ENCODE measurements around the gene TECTA. TPM values are rescaled to one million over a fixed set of nuclear protein-coding genes. Genes with fewer than 3 reads are reported as not detected.
"Not testable (repeated sequence)": the region's sequence is repeated elsewhere in the genome, so short reads cannot be mapped to it uniquely, and the experiment has no call there.

Gene TECTA
- total and polyA plus RNA-seq, 2 of the 8 experiments (the other 6 are each of a cell fraction or from before 2014, with no cell fraction given) = 0.59 to 1.0 TPM

DNA sequence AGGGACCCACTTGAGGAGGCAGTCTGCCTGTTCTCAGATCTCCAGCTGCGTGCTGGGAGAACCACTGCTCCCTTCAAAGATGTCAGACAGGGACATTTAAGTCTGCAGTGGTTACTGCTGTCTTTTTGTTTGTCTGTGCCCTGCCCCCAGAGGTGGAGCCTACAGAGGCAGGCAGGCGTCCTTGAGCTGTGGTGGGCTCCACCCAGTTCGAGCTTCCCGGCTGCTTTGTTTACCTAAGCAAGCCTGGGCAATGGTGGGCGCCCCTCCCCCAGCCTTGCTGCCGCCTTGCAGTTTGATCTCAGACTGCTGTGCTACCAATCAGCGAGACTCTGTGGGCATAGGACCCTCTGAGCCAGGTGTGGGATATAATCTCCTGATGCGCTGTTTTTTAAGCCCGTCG is 76.6 kb downstream of the TECTA start:
- peaks cover 13 to 17% of the 10 kb centered on the region in 2 experiments; a peak in 1 of 4 replicates for H3K9me3 ChIP-seq (ENCODE audit: insufficient read depth in 2 of 2, low read depth in 1 of 2, low read length in 1 of 2)
- H3K4me1 ChIP-seq (replicated peaks in 1 of 4; ENCODE audit: control insufficient read depth in 3 of 4, insufficient read depth in 4 of 4, low read length in 3 of 4); H4K91ac ChIP-seq (replicated peaks; ENCODE audit: insufficient read length, low read length); H3K23me2 ChIP-seq (ENCODE audit: low read depth, low read length); H4K20me1 ChIP-seq (replicated peaks in 1 of 2; ENCODE audit: control insufficient read depth in 1 of 2, insufficient read depth in 2 of 2, low read length in 2 of 2); H2BK5ac ChIP-seq (ENCODE audit: low read depth, low read length); H3K79me2 ChIP-seq (ENCODE audit: control insufficient read depth in 1 of 2, insufficient read depth in 2 of 2, low read length in 2 of 2); H3K23ac ChIP-seq (ENCODE audit: insufficient read length); DNase-seq (ENCODE audit: low read depth in 1 of 2, low spot score in 2 of 2); H3K27ac ChIP-seq (ENCODE audit: low read depth, low read length); H3K9ac ChIP-seq (replicated peaks in 1 of 4; ENCODE audit: extremely low read depth in 1 of 4, low read depth in 3 of 4, low read length in 3 of 4); CTCF ChIA-PET (ENCODE audit: partially characterized antibody); H3K4ac ChIP-seq (replicated peaks; ENCODE audit: insufficient read length, low read depth, low read length); H3K27me3 ChIP-seq (replicated peaks in 1 of 4; ENCODE audit: control insufficient read depth in 3 of 4, extremely low read depth in 1 of 4, insufficient read depth in 3 of 4, low read length in 3 of 4); H3K4me3 ChIP-seq (ENCODE audit: extremely low read depth in 1 of 4, insufficient read depth in 2 of 4, low read depth in 3 of 4, low read length in 4 of 4); H4K8ac ChIP-seq (ENCODE audit: extremely low read depth, insufficient read depth, low read length); H3K79me1 ChIP-seq (ENCODE audit: low read depth, low read length); H2AFZ ChIP-seq (ENCODE audit: low read length); H2BK15ac ChIP-seq (ENCODE audit: low read length); H3K18ac ChIP-seq (ENCODE audit: extremely low read depth, low read length); H2BK12ac ChIP-seq (ENCODE audit: low read depth, low read length); H3K56ac ChIP-seq (replicated peaks; ENCODE audit: insufficient read length, low read depth, low read length); POLR2A ChIA-PET (ENCODE audit: partially characterized antibody); H2BK120ac ChIP-seq (replicated peaks; ENCODE audit: low read depth, low read length); H3K14ac ChIP-seq (ENCODE audit: insufficient read length); H4K5ac ChIP-seq (ENCODE audit: insufficient read length, low read depth, low read length); H3K4me2 ChIP-seq (ENCODE audit: insufficient read depth in 1 of 2, low read depth in 2 of 2, low read length in 2 of 2); FAIRE-seq; H2BK20ac ChIP-seq (ENCODE audit: low read length); H2AK5ac ChIP-seq (ENCODE audit: low read depth, low read length); H3K36me3 ChIP-seq (ENCODE audit: control insufficient read depth in 2 of 4, insufficient read depth in 4 of 4, low read length in 3 of 4): not testable (repeated sequence)
- 91% methylated on average over 10 of the region's 10 CpGs; no CpG with 5 or more reads in 1 of the 2 experiments for WGBS, 2 experiments (ENCODE audit: extremely low coverage in 1 of 2, insufficient coverage in 1 of 2, insufficient read length in 1 of 2, insufficient replicate concordance in 2 of 2, low coverage in 1 of 2, low lambda C conversion rate in 2 of 2, missing lambda C conversion rate in 1 of 2)

All from H1 (cell line).